HG03025 (cell line): ENCODE data around the gene FUT8.
"Not testable (repeated sequence)": the region's sequence is repeated elsewhere in the genome, so short reads cannot be mapped to it uniquely, and the experiment has no call there.

Experiments
- ATAC-seq: cut with Tn5 transposase; IDR thresholded peaks from one replicate; pipeline ENCODE4 v1.9.1; 2021; ENCODE audit warnings: mild to moderate bottlenecking, moderate library complexity; ENCODE audit not compliant: unreplicated experiment, low FRiP score

The FUT8 gene

DNA sequence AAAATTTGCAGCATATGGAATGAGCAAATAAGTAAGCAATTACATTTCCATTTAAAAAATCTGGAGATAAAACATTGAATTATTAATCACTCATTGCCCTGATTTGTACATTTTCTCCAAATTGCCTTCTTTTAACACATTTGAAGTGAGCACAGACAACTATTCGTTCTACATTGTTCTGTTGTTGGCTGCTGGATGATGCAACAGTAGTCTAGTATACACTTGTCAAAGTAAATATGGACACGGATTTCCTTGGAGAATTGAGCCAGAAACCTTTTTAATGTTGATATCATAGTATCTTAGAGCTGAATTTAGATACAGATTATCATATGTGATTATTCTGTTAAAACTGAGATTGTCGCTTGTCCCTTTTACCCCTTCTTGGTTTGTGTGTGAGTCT, 188.2 kb downstream of the FUT8 start:
- no peak for ATAC-seq

DNA sequence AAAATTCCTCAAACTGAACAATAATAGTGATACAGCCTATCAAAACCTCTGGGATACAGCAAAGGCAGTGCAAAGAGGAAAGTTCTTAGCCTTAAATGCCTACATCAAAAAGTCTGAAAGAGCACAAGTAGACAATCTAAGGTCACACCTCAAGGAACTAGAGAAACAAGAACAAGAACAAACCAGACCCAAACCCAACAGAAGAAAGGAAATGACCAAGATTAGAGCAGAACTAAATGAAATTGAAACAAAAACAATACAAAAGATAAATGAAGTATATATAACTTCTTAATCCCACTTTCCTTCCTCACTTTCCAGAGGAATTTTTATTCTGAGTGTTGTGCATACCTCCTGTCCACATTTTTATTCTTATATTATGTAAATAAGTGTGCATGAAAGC, 192.0 kb downstream of the FUT8 start:
- ATAC-seq = no peak

DNA sequence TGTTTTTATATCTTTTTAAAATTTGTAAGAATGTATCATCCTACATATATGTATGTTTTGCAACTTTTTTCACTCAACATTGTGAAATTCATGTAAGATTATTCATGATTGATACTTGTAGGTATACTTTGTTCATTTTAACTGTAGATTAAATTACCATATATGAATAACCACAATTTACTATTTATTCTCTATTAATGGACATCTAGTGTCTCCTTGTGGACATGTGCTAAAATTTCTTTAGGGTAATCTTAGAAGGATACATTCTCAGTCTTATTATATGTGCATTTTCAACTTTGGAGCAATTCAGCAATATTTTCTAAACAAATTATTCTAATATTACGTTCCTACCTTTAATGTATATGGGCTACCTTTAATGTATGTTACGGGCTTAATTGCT, 192.4 kb downstream of the FUT8 start:
- no peak for ATAC-seq

DNA sequence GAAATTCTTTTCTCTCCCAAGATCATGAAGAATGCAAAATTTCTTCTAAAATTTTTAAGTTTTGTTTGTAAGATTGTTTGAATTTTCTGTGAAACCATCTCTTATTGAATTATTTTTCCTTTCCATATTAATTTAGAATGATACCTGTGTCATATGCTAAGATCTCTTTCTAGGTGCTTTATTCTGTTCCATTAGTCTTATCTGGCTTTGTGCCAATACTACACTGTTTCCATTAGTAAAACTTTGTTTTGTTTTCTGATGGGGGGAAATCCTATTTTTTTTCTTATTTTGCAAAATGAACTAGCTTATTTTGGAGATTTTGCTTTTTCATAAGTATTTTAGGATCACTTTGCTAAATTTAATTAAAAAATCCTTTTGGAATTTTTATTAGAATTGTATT, 193.9 kb downstream of the FUT8 start:
- no peak for ATAC-seq

DNA sequence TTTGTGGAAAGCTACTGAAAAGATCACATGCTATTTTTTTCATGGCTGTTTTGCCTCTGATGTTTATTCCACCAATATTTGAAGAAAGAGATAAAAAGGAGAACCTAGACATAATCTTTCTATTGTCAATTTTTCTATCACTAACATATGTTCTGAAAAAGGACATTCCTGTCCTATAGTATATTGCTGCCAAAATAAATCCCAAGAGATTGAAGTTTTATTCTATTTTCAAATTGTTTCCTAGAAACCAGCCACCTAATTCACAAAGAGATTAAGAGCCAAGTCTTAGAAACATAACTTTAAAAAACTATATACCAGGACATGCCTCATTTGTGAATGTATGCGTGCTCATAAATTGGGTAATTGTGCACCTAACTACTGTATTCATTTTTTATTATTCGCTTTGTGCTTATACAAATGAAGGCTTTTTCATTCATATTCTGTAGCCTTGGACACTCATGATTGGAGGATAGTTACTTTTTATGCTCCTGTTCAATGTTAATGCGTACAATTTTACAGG, 200.7 kb downstream of the FUT8 start:
- ATAC-seq = no peak

DNA sequence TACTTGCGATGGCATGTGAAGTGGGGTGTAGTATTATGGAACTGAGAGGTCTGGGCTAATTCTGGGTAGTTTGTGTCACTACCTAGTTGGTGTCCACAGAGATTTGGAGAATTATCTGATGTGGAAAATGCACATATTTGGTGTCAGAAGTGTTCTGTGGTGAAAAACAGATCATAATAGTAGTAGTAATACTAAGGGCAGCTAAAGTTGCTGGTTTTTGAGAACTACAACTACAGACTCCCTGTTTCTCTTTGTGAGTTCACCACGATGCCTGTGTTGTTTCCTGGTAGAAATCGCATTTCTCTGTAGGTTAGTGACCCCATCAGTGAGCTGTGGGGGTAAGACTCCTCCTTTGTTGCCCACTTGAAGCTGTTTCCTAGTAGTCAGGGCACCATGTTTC, 206.5 kb downstream of the FUT8 start:
- no peak for ATAC-seq

DNA sequence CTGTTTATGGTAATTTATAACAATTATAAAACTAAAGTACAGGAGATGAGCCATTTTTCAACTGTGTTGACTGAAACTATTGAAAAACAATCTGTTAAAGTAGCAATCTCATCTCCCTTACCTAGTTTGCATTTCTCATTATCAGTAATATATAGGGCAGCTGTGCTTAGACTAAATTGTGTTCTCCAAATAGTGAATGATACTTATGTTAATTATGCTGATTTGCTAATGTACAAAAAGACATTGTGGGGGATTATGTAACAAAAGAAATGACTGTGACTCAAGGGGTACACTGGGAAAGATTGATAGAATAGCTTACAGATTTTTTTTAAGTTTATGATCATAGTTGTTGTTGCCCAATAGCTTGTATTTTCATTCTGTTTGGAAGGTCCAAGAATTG, 207.7 kb downstream of the FUT8 start:
- ATAC-seq = no peak

DNA sequence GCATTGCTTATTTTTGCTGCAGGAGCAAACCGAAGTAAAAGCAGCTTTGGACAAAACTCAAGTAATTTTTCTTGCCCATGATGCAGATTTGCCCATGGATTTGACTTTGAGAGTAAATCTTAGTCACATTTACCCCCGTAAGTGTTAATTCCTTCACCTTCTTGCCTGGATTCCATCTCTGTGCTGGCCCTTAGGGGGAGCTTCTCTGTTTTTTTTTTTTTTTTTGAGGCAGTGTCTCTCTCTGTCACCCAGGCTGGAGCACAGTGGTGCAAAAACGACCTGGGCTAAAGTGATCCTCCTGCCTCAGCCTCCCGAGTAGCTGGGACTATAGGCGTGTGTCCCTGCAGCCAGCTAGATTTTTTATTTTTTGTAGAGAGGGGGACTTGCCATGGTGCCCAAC, 210.2 kb downstream of the FUT8 start:
- ATAC-seq = no peak

GRCh38 chr14:65623759-65624158, 211.2 kb downstream of the FUT8 start:
- ATAC-seq = no peak

- ATAC-seq = no peak
Observed at GRCh38 chr14:65627315-65627714, 214.8 kb downstream of the FUT8 start.

DNA sequence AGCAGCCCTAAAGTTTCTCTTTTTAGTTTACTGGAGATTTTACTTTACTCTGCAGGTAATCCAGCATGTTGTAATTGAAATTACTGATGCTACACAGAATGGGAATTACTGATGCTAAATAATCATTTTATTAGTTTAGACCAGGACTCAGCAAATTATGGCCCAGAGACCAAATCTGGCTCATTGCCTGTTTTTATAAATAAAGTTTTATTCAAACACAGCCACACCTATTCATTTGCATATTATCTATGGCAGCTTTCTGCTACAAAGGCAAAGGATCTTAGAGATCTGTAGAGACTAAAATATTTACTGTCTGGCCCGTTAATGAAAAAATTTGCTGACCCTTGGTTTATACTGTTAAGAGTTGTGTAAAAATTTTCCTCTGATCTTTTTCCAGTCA, 216.1 kb downstream of the FUT8 start:
- ATAC-seq = no peak

DNA sequence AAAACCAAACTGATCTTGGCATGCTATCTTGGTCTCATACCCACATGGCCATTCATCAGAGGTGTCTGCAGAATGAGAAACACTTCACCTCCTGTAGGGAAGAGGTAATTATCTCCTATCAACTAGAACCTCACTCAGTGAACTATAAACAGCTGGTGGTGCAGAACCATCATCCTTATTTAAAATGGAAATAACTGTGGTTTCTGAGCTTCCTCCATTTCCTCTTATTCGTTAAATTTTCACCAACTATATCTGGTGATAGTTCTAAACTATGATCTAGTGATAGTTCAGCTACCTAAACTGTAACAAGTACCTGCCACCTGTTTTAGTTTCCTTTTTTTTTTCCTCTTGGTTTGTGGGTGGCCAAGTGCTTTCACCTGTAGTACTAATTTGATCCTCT, 218.5 kb downstream of the FUT8 start:
- no peak for ATAC-seq

DNA sequence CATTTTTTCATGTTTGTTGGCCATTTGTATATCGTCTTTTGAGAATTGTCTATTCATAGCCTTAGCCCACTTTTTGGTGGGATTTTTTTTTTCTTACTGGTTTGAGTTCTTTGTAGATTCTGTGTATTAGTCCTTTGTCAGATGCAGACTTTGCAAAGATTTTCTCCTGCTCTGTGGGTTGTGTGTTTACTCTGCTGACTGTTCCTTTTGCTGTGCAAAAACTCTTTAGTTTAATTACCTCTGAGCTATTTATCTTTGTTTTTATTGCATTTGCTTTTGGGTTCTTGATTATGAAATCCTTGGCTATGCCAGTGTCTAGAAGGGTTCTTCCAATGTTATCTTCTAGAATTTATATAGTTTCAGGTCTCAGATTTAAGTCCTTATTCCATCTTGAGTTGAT, 220.0 kb downstream of the FUT8 start:
- no peak for ATAC-seq

- ATAC-seq = not testable (repeated sequence)
Observed at GRCh38 chr14:65633666-65634065, 221.1 kb downstream of the FUT8 start.

DNA sequence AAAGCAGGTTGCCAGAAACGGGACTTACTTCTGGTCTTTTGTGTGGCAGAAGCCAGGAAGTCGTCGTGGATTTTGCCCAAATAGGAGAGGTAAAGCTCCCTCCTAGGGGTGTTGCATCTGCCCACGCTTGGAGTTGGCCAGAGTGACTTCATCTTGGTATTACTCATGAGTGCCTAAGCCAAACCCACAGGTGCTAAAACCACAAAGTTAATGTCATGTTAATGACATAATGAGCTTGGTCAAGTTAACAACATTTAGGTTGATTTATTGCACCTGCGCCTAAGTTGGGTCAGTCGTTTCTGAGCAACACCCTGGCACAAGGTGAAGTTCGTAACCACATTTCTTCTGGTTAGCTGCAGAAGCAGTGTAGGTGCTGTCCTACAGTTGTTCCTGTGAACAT, 225.2 kb downstream of the FUT8 start:
- ATAC-seq = no peak

- no peak for ATAC-seq
Observed at GRCh38 chr14:65639216-65639615, 226.7 kb downstream of the FUT8 start.

DNA sequence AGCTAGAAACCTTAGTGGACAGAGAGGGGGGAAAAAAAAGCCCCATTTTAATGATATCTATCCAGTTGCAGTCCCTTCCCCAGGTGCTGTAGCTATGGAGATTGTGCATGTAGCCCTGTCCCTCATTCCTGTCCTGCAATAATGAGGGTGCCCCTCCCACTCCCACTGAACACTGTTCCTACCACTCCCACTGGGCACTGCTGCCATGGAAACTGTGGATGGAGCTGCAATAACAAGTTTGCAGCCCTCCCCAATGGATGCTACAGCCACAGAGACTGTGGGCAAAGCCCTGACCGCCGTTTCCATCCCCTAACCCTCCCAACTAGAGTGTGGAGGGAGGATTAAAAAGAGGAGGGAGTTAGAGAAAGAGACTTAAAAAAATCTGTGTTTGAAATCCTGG, 238.3 kb downstream of the FUT8 start:
- ATAC-seq = no peak

DNA sequence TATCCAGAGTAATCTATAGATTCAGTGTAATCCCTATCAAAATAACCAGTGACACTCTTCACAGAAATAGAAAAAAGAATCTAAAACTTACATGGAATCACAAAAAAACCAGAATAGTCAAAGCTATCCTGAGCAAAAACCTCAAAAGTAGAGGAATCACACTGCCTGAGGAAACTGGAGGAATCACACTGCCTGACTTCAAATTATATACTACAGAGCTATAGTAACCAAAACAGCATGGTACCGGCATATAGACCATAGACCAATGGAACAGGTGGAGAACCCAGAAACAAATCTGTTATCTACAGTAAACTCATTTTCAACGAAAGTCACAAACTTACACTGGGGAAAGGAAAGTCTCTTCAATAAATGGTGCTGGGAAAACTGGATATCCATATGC, 244.0 kb downstream of the FUT8 start:
- ATAC-seq = no peak

GRCh38 chr14:65658202-65658601, 245.7 kb downstream of the FUT8 start:
- no peak for ATAC-seq

- no peak for ATAC-seq
Observed at GRCh38 chr14:65661865-65662264, 249.3 kb downstream of the FUT8 start.

- ATAC-seq = no peak
Observed at GRCh38 chr14:65664436-65664835, 251.9 kb downstream of the FUT8 start.

- no peak for ATAC-seq
Observed at GRCh38 chr14:65676361-65677014, 264.0 kb downstream of the FUT8 start.

- ATAC-seq = no peak
Observed at GRCh38 chr14:65685572-65685971, 273.0 kb downstream of the FUT8 start.
